ENCODE results near the gene NAE1.
"Not testable (repeated sequence)": the region's sequence is repeated elsewhere in the genome, so short reads cannot be mapped to it uniquely, and the experiment has no call there.

The NAE1 gene

GRCh38 chr16:66810391-66810790, 20.4 kb downstream of the NAE1 start:
- Histone ChIP-seq H3K36me3 (replicated peaks) (peaks cover 78% of the 10 kb centered on the region), H3K4me3 (no peak overlapping the region), H3K27me3 (ENCODE audit: low read depth) (no peaks in the 10 kb centered on the region), H3K9me3 (no peaks in the 10 kb centered on the region), H3K4me1 (no peaks in the 10 kb centered on the region; the same call in 1 of the 2 replicates)
- in situ Hi-C loops (cut with MboI; ENCODE audit: low sequenced_read_pairs), result no loop called here
- no peak for DNase-seq (ENCODE audit: low spot score in 2 of 2)

- in situ Hi-C loops (cut with MboI; ENCODE audit: low sequenced_read_pairs), result no loop called here
- Histone ChIP-seq H3K36me3 (replicated peaks) (peaks cover 80% of the 10 kb centered on the region), H3K4me3 (no peak overlapping the region), H3K9me3 (no peaks in the 10 kb centered on the region), H3K27me3 (ENCODE audit: low read depth) (no peaks in the 10 kb centered on the region), H3K4me1 (no peaks in the 10 kb centered on the region; the same call in 1 of the 2 replicates)
- no peak for DNase-seq (ENCODE audit: low spot score in 2 of 2)
These were observed 21.0 kb downstream of the NAE1 start for GRCh38 chr16:66809765-66810164.

- DNase-seq (ENCODE audit: low spot score in 2 of 2), result no peak
- in situ Hi-C loops (cut with MboI; ENCODE audit: low sequenced_read_pairs), result no loop called here
- peaks cover 43% of the 10 kb centered on the region for H3K36me3 ChIP-seq (replicated peaks)
- no peaks in the 10 kb centered on the region for H3K27me3 ChIP-seq (ENCODE audit: low read depth)
- H3K9me3 ChIP-seq, result no peaks in the 10 kb centered on the region
- H3K4me1 ChIP-seq, result no peaks in the 10 kb centered on the region; the same call in 1 of the 2 replicates
- no peak overlapping the region for H3K4me3 ChIP-seq
These were observed 28.6 kb downstream of the NAE1 start for GRCh38 chr16:66802159-66802558.

GRCh38 chr16:66801320-66802105, 29.3 kb downstream of the NAE1 start, which contains the start of gene TERB1:
TSS of gene TERB1 (minus strand) at chr16:66801584. CDS start at chr16:66796798, 4,786 bp downstream.
- H3K9me3 ChIP-seq, result no peaks in the 10 kb centered on the region
- no peaks in the 10 kb centered on the region; the same call in 1 of the 2 replicates for H3K4me1 ChIP-seq
- no peak for DNase-seq (ENCODE audit: low spot score in 2 of 2)
- H3K36me3 ChIP-seq (replicated peaks), result peaks cover 36% of the 10 kb centered on the region
- H3K27me3 ChIP-seq (ENCODE audit: low read depth), result no peaks in the 10 kb centered on the region
- in situ Hi-C loops (cut with MboI; ENCODE audit: low sequenced_read_pairs), result no loop called here
- no peak within 1 kb of the TSS for H3K4me3 ChIP-seq

- Histone ChIP-seq H3K4me3 (no peak overlapping the region), H3K9me3 (no peaks in the 10 kb centered on the region), H3K4me1 (no peaks in the 10 kb centered on the region; the same call in 1 of the 2 replicates), H3K27me3 (ENCODE audit: low read depth) (no peaks in the 10 kb centered on the region), H3K36me3 (replicated peaks) (peaks cover 30% of the 10 kb centered on the region)
- no peak for DNase-seq (ENCODE audit: low spot score in 2 of 2)
- in situ Hi-C loops (cut with MboI; ENCODE audit: low sequenced_read_pairs), result no loop called here
These were observed 29.9 kb downstream of the NAE1 start for GRCh38 chr16:66800856-66801255.

- no peak for DNase-seq (ENCODE audit: low spot score in 2 of 2)
- Histone ChIP-seq H3K4me3 (no peak overlapping the region), H3K9me3 (no peaks in the 10 kb centered on the region), H3K27me3 (ENCODE audit: low read depth) (no peaks in the 10 kb centered on the region), H3K36me3 (replicated peaks) (peaks cover 6% of the 10 kb centered on the region), H3K4me1 (no peaks in the 10 kb centered on the region)
- in situ Hi-C loops (cut with MboI; ENCODE audit: low sequenced_read_pairs), result no loop called here
These were observed 32.6 kb downstream of the NAE1 start for GRCh38 chr16:66798161-66798560.

- H3K4me3 ChIP-seq; DNase-seq (ENCODE audit: low spot score in 2 of 2); H3K36me3 ChIP-seq (replicated peaks); H3K9me3 ChIP-seq; in situ Hi-C loops (cut with MboI; ENCODE audit: low sequenced_read_pairs); H3K27me3 ChIP-seq (ENCODE audit: low read depth); H3K4me1 ChIP-seq: not testable (repeated sequence)
These were observed 36.8 kb downstream of the NAE1 start for GRCh38 chr16:66793984-66794383.

- H3K27me3 ChIP-seq (ENCODE audit: low read depth), result no peaks in the 10 kb centered on the region; the same call in 1 of the 2 replicates
- H3K4me3 ChIP-seq, result no peak overlapping the region
- in situ Hi-C loops (cut with MboI; ENCODE audit: low sequenced_read_pairs), result no loop called here
- no peaks in the 10 kb centered on the region for H3K36me3 ChIP-seq (replicated peaks)
- no peaks in the 10 kb centered on the region for H3K4me1 ChIP-seq
- H3K9me3 ChIP-seq, result no peaks in the 10 kb centered on the region
- DNase-seq (ENCODE audit: low spot score in 2 of 2), result no peak
These were observed 40.5 kb downstream of the NAE1 start for GRCh38 chr16:66790130-66790733.

GRCh38 chr16:66787427-66787826, 43.3 kb downstream of the NAE1 start:
- Histone ChIP-seq H3K27me3 (ENCODE audit: low read depth) (no peaks in the 10 kb centered on the region; the same call in 1 of the 2 replicates), H3K4me3 (no peak overlapping the region), H3K4me1 (no peaks in the 10 kb centered on the region), H3K9me3 (no peaks in the 10 kb centered on the region), H3K36me3 (replicated peaks) (no peaks in the 10 kb centered on the region)
- DNase-seq (ENCODE audit: low spot score in 2 of 2), result no peak
- in situ Hi-C loops (cut with MboI; ENCODE audit: low sequenced_read_pairs), result no loop called here

GRCh38 chr16:66786551-66786950, 44.2 kb downstream of the NAE1 start:
- no peak overlapping the region for H3K4me3 ChIP-seq
- H3K27me3 ChIP-seq (ENCODE audit: low read depth), result no peaks in the 10 kb centered on the region; the same call in 1 of the 2 replicates
- H3K4me1 ChIP-seq, result no peaks in the 10 kb centered on the region
- DNase-seq (ENCODE audit: low spot score in 2 of 2), result no peak
- H3K36me3 ChIP-seq (replicated peaks), result no peaks in the 10 kb centered on the region
- H3K9me3 ChIP-seq, result no peaks in the 10 kb centered on the region
- in situ Hi-C loops (cut with MboI; ENCODE audit: low sequenced_read_pairs), result no loop called here

GRCh38 chr16:66776457-66776856, 54.3 kb downstream of the NAE1 start:
- Histone ChIP-seq H3K4me3 (no peak overlapping the region), H3K27me3 (ENCODE audit: low read depth) (no peaks in the 10 kb centered on the region), H3K9me3 (no peaks in the 10 kb centered on the region), H3K36me3 (replicated peaks) (no peaks in the 10 kb centered on the region), H3K4me1 (no peaks in the 10 kb centered on the region)
- in situ Hi-C loops (cut with MboI; ENCODE audit: low sequenced_read_pairs), result no loop called here
- no peak for DNase-seq (ENCODE audit: low spot score in 2 of 2)

- H3K36me3 ChIP-seq (replicated peaks), result no peaks in the 10 kb centered on the region
- H3K4me1 ChIP-seq, result no peaks in the 10 kb centered on the region
- H3K9me3 ChIP-seq, result no peaks in the 10 kb centered on the region
- in situ Hi-C loops (cut with MboI; ENCODE audit: low sequenced_read_pairs), result no loop called here
- no peak overlapping the region for H3K4me3 ChIP-seq
- DNase-seq (ENCODE audit: low spot score in 2 of 2), result no peak
- H3K27me3 ChIP-seq (ENCODE audit: low read depth), result no peaks in the 10 kb centered on the region
These were observed 55.8 kb downstream of the NAE1 start for GRCh38 chr16:66774981-66775380.

GRCh38 chr16:66758086-66758485, 72.7 kb downstream of the NAE1 start:
- no peak for DNase-seq (ENCODE audit: low spot score in 2 of 2)
- Histone ChIP-seq H3K36me3 (replicated peaks) (no peaks in the 10 kb centered on the region), H3K27me3 (ENCODE audit: low read depth) (peaks cover 3% of the 10 kb centered on the region; the same call in 1 of the 2 replicates), H3K4me1 (no peaks in the 10 kb centered on the region), H3K4me3 (no peak overlapping the region), H3K9me3 (peaks cover 2% of the 10 kb centered on the region; the same call in 1 of the 2 replicates)
- in situ Hi-C loops (cut with MboI; ENCODE audit: low sequenced_read_pairs), result no loop called here

GRCh38 chr16:66754819-66755218, 76.0 kb downstream of the NAE1 start:
- Histone ChIP-seq H3K4me3 (no peak overlapping the region), H3K4me1 (peaks cover 6% of the 10 kb centered on the region), H3K36me3 (replicated peaks) (peaks cover 9% of the 10 kb centered on the region), H3K27me3 (ENCODE audit: low read depth) (peaks cover 3% of the 10 kb centered on the region; the same call in 1 of the 2 replicates), H3K9me3 (peaks cover 2% of the 10 kb centered on the region; the same call in 1 of the 2 replicates)
- in situ Hi-C loops (cut with MboI; ENCODE audit: low sequenced_read_pairs), result no loop called here
- no peak for DNase-seq (ENCODE audit: low spot score in 2 of 2)
